Measurements from ENCODE around the gene PARD3B. TPM values are rescaled to one million over a fixed set of nuclear protein-coding genes. Genes with fewer than 3 reads are reported as not detected.

PARD3B gene
- total RNA-seq, 1 experiment from 2014 or later = 6.4 TPM

DNA sequence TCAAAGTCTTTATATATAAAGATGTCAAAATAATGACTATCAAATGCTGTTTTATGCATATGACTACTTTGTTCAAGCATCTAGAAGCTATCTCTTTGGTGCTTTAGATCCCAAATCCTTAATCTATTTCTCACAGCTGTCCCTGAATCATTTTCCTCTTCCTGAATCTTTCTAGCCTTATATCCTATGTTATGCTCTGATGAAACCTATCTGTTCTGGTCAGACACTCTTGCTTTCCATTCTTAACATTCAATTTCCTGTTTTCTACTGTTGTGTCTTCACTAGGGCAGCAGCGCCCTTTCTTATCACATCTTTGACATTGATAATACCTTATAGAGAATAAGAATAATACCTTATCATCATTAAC lies 6.3 kb upstream of the PARD3B start:
- Histone ChIP-seq H3K4me2 (ENCODE audit: insufficient read depth, insufficient read length, low read length) (no peak overlapping the region), H3K23me2 (ENCODE audit: insufficient read length, low read depth, low read length, poor library complexity, severe bottlenecking) (no peaks in the 10 kb centered on the region), H3K56ac (ENCODE audit: insufficient read length, low read depth, low read length) (no peak overlapping the region), H3K4ac (ENCODE audit: low read depth, low read length) (no peak overlapping the region), H2BK5ac (ENCODE audit: insufficient read length, low read length) (no peak overlapping the region), H2AK5ac (ENCODE audit: insufficient read length, low read length) (no peak overlapping the region), H3K4me1 (ENCODE audit: insufficient read depth, low read length) (peaks cover 4% of the 10 kb centered on the region; the same call in 1 of the 2 replicates), H2BK12ac (ENCODE audit: insufficient read length, low read depth, low read length) (no peak overlapping the region), H4K20me1 (ENCODE audit: control insufficient read depth, insufficient read depth, insufficient read length) (no peaks in the 10 kb centered on the region), H3K79me1 (ENCODE audit: insufficient read depth, low read depth, low read length, poor library complexity, severe bottlenecking) (no peaks in the 10 kb centered on the region), H4K5ac (ENCODE audit: insufficient read length, low read depth, low read length) (no peak overlapping the region), H3K9me3 (ENCODE audit: control insufficient read depth, low read depth, low read length) (no peaks in the 10 kb centered on the region), H3K79me2 (ENCODE audit: insufficient read depth, low read length) (no peaks in the 10 kb centered on the region), H3K18ac (ENCODE audit: insufficient read length, low read depth, low read length) (no peak overlapping the region), H2BK15ac (ENCODE audit: low read depth, low read length) (no peak overlapping the region), H4K91ac (ENCODE audit: insufficient read length, low read depth, low read length) (no peak overlapping the region), H4K8ac (replicated peaks; ENCODE audit: insufficient read length, low read depth, low read length) (no peak overlapping the region), H3K9ac (ENCODE audit: extremely low read depth, insufficient read length, low read length) (no peak overlapping the region), H3K27ac (ENCODE audit: insufficient read length, low read depth, low read length) (no peak overlapping the region), H2AFZ (ENCODE audit: low read length) (no peak overlapping the region), H3K27me3 (ENCODE audit: insufficient read depth, low read length) (peaks cover 8% of the 10 kb centered on the region), H3T11ph (ENCODE audit: low read length) (no peak overlapping the region), H3K14ac (ENCODE audit: insufficient read depth, low read length) (no peak overlapping the region), H2BK20ac (ENCODE audit: low read depth, low read length, poor library complexity, severe bottlenecking) (no peak overlapping the region), H3K23ac (ENCODE audit: insufficient read length, low read depth, low read length) (no peak overlapping the region), H2BK120ac (ENCODE audit: low read depth, low read length, poor library complexity, severe bottlenecking) (no peak overlapping the region)
- DNase-seq = no peak
- H3K4me3 Mint-ChIP-seq = no peak overlapping the region
- H3K36me3 Mint-ChIP-seq (ENCODE audit: insufficient read depth in 1 of 3, low read depth in 3 of 3) = no peaks in the 10 kb centered on the region
- TF ChIP-seq CTCF (conservative IDR thresholded peaks at IDR 0.05) = no peak
- WGBS (ENCODE audit: extremely low coverage, insufficient read length, low lambda C conversion rate) = no CpG with 5 or more reads among the region's 1 CpG
- no peak overlapping the region for H3K27ac Mint-ChIP-seq
- H3K27me3 Mint-ChIP-seq (ENCODE audit: low read depth) = peaks cover 14% of the 10 kb centered on the region
- no peaks in the 10 kb centered on the region; a peak in 1 of 4 replicates for H3K4me1 Mint-ChIP-seq
- no peaks in the 10 kb centered on the region for H3K9me3 Mint-ChIP-seq

All from H9 (cell line).